GM08714 (cell line): ENCODE measurements around the gene ARHGEF11.

Experiments
- H3K4me3 ChIP-seq: fragments of 200-500 bp; sonication (Bioruptor generic); 2 replicates; pipeline ENCODE4 v1.5.1; 2014; ENCODE audit warnings: mild to moderate bottlenecking, low read length, inconsistent platforms
- ZNF274 ChIP-seq: IDR thresholded peaks from 2 replicates; pipeline ENCODE4 v1.6.1; 2012; ENCODE audit warnings: mild to moderate bottlenecking, low read depth, low read length

Gene ARHGEF11

GRCh38 chr1:156943756-156944155, 101.8 kb downstream of the ARHGEF11 start:
- TF ChIP-seq ZNF274: no peak
- no peak overlapping the region for H3K4me3 ChIP-seq

DNA sequence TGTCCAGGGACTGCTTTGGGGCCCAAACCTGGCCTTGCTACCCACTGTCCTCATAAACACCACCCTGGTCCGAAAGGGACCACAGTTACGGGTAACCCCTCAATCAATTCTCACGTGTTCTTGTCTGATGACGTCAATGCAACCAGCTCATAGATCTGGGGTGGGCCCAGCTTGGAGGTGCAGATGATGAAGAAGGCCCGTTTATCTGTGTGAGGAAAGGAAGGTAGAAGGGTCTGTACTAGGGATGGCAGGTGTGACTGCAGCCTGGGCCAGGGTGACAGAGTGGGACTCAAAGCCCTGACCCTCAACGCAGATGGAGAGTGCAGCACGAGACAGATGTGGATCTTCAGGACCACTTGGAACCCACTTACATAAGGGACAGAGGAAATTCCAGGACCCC, 103.0 kb downstream of the ARHGEF11 start:
- H3K4me3 ChIP-seq: no peak overlapping the region
- no peak for TF ChIP-seq ZNF274

DNA sequence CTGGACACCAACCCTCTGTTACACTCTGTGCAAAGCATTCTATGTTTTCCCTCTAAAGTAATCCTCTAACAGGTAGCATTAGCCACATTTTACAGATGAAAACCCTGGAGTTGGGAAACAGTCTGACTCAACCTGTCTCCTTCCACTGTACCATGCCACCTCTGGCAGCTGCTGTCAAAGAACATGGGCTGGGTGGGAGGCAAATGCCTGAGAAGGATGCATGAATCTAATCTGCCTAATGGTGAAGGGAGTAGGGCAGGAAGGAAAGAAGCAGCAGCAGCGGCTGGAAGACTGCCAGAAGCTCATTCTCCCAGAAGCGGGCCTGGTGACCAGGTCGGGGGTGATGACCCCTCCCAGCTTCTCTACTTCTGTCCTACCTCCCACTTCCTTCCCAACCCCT, 103.4 kb downstream of the ARHGEF11 start:
- TF ChIP-seq ZNF274: no peak
- no peak overlapping the region for H3K4me3 ChIP-seq

DNA sequence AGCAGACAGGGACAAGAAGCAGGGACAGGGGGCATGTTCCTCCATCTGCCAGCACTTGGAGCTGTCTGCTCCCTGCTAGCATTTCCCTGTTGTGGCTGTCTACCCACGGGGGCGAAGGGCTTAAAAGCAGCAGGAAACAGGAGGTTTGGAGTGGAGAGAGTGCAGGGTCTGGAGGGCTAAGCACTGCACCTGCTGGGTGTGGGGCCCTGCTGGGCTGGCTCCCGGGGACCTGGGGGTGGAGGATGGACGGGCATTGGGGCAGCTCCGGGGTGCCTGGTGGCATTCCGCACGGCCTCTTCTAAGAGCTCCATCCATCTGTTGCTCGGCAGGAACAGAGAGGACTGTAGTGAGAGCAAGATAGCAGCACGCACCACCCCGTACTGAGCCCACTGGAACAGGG, 103.9 kb downstream of the ARHGEF11 start:
- no peak for TF ChIP-seq ZNF274
- H3K4me3 ChIP-seq: no peak overlapping the region

DNA sequence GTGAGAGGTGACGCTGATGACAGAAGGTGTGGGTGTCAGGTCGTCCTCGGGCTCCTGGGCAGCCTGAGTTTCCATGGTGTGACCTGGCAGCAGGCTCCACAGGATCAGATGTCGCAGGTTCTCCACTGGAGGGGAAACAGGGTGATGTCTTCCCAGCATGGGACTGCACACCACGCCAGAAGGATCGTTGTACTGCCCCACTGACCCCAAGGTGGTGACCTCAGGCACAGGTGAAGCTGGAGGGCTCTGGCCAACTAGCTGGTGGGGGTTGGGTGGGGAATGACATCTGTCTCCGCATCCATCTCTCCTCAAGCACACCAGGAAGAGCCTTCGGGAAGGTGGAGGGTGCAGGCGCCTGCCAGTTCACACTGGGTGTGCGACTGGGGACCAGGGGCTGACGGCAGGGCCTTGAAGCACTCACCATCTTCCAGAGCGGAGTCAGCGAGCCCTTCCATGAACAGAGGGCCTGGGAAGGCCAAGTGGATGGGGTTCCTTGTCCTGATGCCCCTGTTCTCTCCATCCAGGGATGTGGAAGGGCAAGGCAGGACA, 105.7 kb downstream of the ARHGEF11 start:
- H3K4me3 ChIP-seq: no peak overlapping the region
- no peak for TF ChIP-seq ZNF274

- H3K4me3 ChIP-seq: no peak overlapping the region
- TF ChIP-seq ZNF274: no peak
These were observed 106.7 kb downstream of the ARHGEF11 start for GRCh38 chr1:156938813-156939212.

DNA sequence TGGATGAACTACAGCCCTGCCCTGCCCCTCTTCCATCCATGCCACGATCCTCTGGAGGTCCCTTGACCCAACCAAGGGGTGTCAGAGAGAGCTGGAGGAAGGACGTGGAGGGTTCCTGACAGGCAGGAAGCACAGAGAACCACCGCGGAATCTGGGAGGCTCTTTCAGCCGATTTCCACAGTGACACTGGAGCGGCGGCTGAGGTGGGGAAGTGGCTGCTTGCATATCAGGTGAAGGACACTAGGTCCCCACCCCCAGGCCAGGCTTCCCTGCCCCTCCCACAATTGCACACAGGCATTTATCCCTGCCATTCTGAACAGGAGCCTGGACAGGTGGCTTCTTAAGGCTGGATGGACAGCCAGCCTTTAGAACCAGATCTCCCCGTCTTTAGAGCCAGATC, 107.7 kb downstream of the ARHGEF11 start:
- no peak for TF ChIP-seq ZNF274
- H3K4me3 ChIP-seq: no peak overlapping the region

DNA sequence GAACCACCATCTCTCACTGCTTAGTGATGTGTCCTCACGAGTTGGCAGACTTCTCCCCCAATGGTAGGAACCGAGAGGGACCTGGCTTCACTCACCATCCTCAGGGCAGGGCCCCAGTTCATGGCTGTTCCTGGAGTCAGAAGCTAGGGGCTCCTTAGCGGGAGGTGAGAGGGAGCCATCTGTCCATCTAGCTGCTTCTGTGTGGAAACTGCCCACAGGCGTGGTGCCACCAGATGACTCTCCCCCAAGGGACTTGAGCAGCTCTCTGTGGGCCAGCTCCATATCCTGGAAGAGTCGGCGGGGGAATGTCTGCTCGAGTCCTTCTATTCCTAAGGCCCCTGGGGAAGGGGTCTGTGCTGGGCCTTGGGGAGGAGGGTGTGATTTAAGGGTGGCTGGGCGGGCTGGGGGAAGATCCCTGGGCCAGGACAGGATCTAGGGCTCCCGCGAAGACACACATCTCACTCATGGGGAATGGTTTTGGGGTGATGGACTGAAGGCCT, 108.8 kb downstream of the ARHGEF11 start:
- no peak for TF ChIP-seq ZNF274
- H3K4me3 ChIP-seq: no peak overlapping the region

DNA sequence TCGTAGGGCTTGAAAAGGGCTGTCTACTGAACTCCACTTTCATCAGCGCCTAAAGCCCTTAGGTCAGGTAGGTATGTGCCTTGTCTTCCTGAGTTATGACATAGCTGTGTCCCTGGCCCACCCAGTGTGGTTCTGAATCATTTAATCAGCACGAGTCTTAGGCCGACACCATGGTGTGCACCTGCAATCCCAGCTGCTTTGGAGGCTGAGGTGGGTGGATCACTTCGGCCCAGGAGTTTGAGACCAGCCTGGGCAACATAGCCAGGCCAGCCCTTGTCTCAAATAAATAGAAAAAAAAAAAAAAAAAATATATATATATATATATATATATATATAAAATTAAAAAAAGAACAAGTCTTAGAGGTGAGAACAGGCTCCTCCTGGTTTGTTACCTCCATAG, 109.4 kb downstream of the ARHGEF11 start:
- TF ChIP-seq ZNF274: no peak
- no peak overlapping the region for H3K4me3 ChIP-seq

GRCh38 chr1:156935505-156936128, 109.9 kb downstream of the ARHGEF11 start:
- H3K4me3 ChIP-seq: no peak overlapping the region
- TF ChIP-seq ZNF274: no peak

GRCh38 chr1:156933136-156933535, 112.4 kb downstream of the ARHGEF11 start:
- no peak overlapping the region for H3K4me3 ChIP-seq
- TF ChIP-seq ZNF274: no peak

- TF ChIP-seq ZNF274: no peak
These were observed 113.4 kb downstream of the ARHGEF11 start for GRCh38 chr1:156931974-156932710.

GRCh38 chr1:156931211-156931952, 114.2 kb downstream of the ARHGEF11 start:
- no peak overlapping the region for H3K4me3 ChIP-seq
- TF ChIP-seq ZNF274: no peak

More at GRCh38 chr1:156931974-156932710, 113.4 kb downstream of the ARHGEF11 start:
- H3K4me3 ChIP-seq: no peak overlapping the region

- no peak for TF ChIP-seq ZNF274
- no peak overlapping the region for H3K4me3 ChIP-seq
These were observed 115.1 kb downstream of the ARHGEF11 start for GRCh38 chr1:156930483-156930882.
